UCSD-AML1 (cell line): ENCODE data around the gene MOSPD3.

Experiments
- DNase-seq: peaks from one replicate; lab custom pipeline; 2025; ENCODE audit not compliant: unreplicated experiment; lab: John Stamatoyannopoulos, UW

Gene MOSPD3

DNA sequence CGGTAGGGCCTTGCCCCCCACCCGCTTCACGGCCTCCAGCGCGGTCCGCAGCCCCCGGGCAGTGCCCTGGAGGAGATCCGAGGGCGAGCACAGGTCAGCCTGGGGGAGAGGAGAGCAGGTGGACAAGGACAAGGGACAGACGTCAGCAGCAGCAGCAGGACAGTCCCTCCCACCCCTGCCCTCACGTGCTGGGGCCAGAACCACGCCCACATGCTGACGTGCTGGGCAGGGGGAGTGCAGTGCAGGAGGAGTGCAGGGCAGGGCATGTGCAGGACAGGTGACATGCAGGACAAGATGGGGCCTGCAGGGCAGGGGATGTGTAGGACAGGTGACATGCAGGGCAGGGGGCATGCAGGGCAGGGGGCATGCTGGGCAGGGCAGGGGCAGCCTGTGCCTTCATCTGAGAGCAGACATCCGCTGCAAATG lies 37.1 kb upstream of the MOSPD3 start:
- no peak for DNase-seq

GRCh38 chr7:100575746-100576383 lies 36.5 kb upstream of the MOSPD3 start:
- DNase-seq: no peak

DNA sequence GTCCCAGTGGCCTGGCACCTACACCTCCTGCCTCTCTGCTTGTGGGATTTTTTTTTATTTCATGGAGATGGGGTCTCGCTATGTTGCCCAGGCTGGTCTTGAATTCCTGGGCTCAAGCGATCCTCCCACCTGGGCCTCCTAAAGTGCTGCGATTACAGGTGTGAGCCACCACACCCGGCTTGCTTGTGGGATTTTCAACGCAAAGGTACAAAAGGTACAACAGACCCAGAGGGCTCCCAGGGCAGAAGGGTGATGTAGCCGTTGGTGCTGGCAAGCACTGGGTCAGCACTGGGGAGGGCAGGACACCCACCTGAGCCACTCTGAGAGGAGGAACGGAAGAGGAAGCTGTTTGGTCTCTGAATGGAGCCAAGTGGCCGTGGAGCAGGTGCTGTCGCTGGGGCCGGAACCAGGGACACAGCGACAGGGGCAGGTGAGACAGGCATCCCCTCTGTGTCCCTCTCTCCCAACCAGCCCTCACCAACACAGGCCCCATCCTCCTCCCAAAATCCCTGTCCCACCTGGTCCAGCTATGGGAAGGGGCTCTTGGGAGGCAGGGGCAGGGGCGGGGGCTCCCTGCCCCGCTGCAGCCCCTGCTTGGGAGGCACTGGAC lies 35.9 kb upstream of the MOSPD3 start:
- DNase-seq: no peak

GRCh38 chr7:100577103-100577502 lies 35.2 kb upstream of the MOSPD3 start:
- no peak for DNase-seq

GRCh38 chr7:100577507-100577906 lies 34.8 kb upstream of the MOSPD3 start:
- DNase-seq: no peak

DNA sequence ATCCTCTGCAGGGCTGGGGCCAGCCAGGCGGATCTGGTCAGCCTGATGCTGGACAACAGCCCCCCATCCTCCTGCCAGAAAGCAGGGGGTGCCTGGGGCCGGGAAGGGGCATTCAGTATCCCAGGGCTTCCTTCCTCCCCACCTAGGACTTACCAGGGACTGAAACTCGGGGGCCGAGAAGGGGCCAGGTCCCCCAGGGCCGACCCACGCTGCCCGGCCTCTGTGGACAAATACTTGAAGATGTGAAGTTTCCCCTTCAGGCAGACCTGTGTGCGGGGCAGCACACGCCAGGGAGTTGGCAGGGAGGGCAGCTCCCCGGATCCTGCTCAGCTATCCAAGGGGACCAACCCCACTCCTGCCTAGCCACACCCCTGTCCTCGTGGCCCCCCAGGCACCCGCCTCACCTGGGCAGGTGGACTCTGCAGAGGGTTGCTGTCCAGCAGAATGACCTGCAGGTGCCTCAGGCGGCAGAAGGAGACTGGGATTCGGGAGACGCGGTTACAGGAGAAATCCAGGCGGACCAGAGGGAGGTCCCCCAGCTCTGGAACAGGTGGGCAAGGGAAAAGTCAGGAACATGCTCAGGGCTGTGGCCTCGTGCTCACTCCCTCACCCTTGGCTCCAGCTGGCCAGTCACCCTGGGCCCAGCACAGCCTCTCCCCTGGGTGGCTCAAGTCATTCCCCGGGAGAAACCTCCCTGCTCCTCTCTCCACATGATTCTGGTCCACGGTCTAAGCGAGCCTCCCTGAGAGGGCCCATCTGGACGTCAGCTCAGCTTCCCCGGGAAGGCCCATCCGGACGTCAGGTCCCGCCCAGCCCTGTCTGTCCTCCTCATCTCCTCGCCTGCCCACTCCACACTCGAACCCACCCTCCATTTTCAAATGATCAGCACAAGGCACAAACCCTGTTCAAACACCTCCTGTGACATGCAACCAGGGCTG lies 33.8 kb upstream of the MOSPD3 start:
- DNase-seq: no peak

DNA sequence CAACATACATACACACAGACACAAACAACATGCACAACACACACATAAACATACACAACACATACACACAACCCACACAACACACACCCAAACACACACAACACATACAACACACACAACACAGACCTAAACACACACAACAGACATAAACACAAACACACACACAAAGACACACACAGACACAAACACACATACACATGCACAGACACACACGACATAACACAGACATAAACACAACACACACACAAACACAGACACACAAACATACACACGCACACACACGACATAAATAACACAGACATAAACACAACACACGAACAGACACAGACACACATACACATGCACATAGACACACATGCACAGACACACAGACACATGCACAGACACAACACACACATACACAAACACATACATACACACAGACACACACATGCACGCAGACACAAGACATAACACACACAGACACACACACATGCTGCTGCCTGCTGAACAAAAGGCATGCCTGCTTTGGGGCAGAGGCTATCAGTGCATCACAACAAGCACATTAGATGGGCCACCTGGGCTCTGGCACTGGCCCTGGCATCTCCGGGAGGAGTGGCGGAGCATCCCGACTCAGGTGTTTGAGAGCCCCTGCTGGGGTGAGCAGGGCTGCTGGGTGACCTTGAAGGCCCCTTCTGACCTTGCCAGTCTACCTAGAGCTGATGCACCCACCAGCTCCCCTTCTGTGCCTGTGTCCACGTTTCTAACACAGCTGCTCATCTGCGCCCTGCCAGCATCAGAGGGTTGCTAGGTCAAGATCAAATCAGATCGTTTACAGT lies 31.7 kb upstream of the MOSPD3 start:
- no peak for DNase-seq

DNA sequence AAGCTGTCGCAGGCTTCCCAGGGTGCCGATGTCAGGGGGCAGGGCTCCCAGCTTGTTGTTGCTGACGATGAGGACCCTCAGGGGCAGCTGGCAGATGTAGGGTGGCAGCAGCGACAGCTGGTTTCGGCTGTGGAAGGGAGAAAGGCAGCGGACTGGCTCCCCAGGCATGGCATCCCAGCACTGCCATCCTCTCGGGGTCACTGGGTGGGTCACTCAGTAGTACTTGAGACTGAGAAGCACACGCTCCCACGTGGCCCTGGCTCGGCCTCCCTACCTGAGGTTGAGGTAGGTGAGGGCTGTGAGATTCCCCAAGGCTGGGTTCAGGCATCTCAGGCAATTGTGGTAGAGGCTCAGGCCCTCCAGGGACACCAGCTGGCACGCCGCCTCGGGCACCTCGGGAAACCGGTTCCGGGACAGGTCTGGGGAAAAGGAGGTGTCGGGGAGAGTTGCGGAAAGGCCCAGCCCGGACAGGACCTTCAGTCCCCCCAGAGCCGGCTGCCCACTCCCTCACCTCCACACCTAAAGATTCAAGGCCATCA lies 30.2 kb upstream of the MOSPD3 start:
- no peak for DNase-seq

DNA sequence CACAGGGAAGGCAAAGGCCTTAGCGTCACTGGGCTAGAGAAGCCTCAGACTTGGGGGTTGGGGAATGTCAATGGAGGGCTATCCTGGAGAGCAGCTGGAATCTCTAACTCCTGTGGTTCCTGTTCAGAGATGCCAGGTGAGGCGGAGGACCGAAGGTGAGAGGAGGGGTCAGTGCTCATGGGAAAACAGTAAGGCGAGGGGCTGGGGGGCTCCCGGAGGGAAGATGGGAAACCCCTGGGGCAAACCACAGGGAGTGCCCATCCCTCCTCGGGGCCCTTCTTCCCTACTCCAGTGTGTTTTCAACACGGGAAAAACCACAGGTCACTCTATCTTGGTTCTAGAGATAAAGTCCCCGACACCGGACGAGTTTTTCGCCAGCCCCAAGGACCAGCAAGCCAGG lies 29.7 kb upstream of the MOSPD3 start:
- no peak for DNase-seq

- DNase-seq: peak; percentile 81
Measured at GRCh38 chr7:100583132-100584053, 28.9 kb upstream of the MOSPD3 start.

- peak; percentile 28 for DNase-seq
Measured at GRCh38 chr7:100584054-100584682, 28.2 kb upstream of the MOSPD3 start.

DNA sequence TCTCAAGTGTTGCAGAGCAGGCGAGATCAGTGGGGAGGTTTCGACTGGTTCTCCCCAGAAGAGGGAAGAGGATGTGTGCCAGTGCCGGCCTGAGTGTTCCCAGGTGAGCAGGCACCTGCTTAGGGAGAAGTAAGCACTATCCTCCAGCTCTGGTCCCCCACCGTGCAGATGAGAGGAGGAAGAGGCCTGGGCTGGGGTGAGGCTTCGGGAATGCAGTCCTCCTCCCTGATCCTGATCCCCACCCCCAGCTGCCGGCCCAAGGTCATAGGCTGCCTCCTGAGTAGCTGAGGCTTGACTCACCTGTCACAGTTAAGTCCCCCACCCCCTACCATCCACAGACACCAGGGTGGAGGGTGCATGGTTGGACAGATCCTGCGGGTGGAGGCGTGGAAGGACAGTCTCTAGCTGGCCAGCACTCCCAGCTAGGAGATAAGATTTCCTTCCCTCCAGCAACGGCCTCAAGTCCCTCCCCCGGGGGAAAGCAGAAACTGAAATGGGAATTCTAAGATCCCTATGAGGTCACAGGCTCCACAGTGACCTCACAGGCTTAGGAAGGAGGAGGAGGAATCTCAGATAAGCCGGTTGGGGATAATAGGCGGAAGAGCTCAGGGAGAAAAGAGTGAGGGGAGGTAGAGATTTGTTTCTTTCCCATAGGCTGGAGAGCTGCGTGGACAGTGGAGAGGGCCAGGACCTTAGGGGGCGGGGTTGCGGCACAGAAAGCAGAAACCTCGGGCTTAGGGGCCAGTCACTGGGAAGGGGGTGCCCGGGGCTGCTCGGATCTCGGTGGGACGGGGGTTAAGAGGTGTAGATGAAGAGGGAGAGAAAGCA lies 27.4 kb upstream of the MOSPD3 start:
- peak; percentile 24 for DNase-seq

- DNase-seq: peak; percentile 53
Measured at GRCh38 chr7:100585511-100586265, 26.7 kb upstream of the MOSPD3 start, which contains the start of gene LRCH4. TSS of gene LRCH4 (minus strand) at chr7:100586129. CDS start at chr7:100586100, 29 bp downstream.

DNA sequence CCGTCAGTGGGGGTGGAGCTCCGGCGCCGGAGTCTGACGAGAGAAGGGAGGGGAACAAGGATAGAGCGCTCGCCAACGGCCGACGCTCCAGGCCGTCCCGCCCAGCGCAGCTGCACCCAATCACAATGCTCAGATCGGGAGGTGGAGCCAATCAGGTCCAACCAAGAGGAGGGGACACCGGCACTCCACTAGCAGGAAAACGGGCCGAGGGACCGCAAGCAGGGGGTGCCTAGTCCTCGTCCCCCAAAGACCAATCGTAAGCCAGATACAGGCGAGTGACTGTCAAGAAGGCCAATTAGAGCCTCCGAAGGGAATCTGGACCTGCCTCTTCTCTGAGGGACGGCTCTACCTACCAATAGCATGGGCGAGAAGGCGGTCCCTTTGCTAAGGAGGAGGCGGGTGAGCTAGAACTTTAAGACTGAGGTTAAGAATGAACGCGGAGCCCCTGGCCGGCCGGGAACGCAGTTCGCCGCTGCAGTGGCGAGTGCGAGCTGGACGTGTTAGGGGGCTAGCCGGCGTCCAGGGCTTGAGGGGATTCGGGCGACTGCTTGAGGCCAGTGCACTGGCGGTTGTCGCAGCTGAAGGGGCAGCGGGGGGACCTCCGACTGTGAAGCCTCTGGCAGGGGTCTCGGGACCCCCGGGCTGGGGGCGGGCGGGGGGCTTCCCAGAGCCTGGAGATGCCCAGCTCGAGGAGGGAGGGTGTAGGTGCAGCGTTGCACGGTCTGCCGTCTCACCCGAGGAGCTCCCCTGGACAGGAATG lies 25.9 kb upstream of the MOSPD3 start, which contains the start of gene FBXO24:
Gene FBXO24 (plus strand): TSS at position 63 of the 760 bp plus-strand sequence. CDS start 298 bp downstream, at position 361.
- DNase-seq: peak; percentile 95

GRCh38 chr7:100588438-100588837 lies 23.9 kb upstream of the MOSPD3 start:
- DNase-seq: peak; percentile 7

DNA sequence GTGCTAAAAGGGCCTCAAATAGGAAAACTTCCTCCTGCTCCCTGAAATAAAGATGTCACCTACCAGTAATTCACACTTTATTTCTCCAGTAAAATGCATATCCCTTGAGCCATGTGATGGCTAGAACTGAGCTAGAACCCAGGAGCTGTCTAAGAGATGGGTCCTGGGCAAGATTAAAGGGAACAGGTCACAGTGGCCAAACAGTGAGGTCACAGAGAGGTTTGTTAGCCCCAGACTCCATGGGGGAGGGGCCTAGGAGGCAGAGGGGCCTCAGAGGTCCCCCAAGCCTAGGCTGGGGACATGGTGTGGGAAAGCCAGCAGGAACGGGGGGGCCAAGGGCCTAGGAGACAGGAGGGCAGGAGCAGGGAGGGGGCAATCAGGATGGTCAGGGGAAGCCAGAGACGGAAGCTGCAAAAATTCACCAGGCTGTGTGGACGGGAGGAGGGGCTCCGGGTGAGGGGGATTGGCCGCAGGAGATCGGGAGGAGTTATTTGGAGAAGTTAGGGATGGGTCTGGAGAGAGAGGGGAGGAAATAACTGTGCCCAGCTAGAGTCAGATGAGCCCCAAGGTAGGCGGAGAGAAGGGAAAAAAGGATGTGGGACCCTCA lies 22.9 kb upstream of the MOSPD3 start:
- DNase-seq: no peak
